Heart left ventricle (tissue), 13 donors: Measurements from ENCODE around the gene CIB1.
A peak's percentile ranks its signal among the peaks of the same experiment; 100 is the strongest.

Source experiments
- CTCF ChIP-seq, 12 donors: fragments of 200-600 bp; sonication (generic) in 4 of 12; IDR thresholded peaks; one replicate each; pipeline versions ENCODE4 v1.5.0 to v1.8.0; 2018 to 2022; ENCODE audit warnings: antibody characterized with exemption in 12 of 12, mild to moderate bottlenecking in 5 of 12
- POLR2A ChIP-seq, 2 donors: fragments of 450-650 bp; IDR thresholded peaks; one replicate each; pipeline ENCODE4 v1.6.1; 2017; ENCODE audit warnings: antibody characterized with exemption in 2 of 2, mild to moderate bottlenecking in 2 of 2, moderate library complexity in 2 of 2
- donor health status: ischemic (EF 13 %, LVEDD 7.1; RV severe dilation, severe dysfunction).
- donor health status: DM: no; HTN: yes; CAD: no.
- donor health status: DM: no; HTN: no; CAD: no.
- donor health status: ischemic (EF 25% LVEDD 6.9; RV normal size, moderate dysfunction).
- donor health status: ischemic (EF 25% LVEDD 5.7; RV mildly dilated, moderate dysfunction).
- donor health status: ischemic (EF 35%, LVEDD 5.7; RV mildly dilated, moderate dysfunction).
- donor health status: nonischemic (EF 11% LVEDD 7.7; RV severe dilation, severe dysfunction).
- donor health status: DM: yes; HTN: yes; CAD: no.
- donor health status: PGD.
- donor health status: ischemic (EF 29% LVEDD 5.4; RV normal size, mild dysfunction).
- donor health status: nonischemic (EF 23%, LVEDD 6.1; RV moderate dilation, normal function).

- TF ChIP-seq CTCF (IDR thresholded peaks at IDR 0.05) (no peak), POLR2A (IDR thresholded peaks at IDR 0.05) (peak in 1 of 2 donors; percentile 77)
These were observed 31.7 kb upstream of the CIB1 start, which contains the start of gene NGRN for GRCh38 chr15:90265271-90266060.
